HepG2 (cell line): ENCODE results near the gene TBC1D2B. TPM values are rescaled to one million over a fixed set of nuclear protein-coding genes. Genes with fewer than 3 reads are reported as not detected.
A peak's percentile ranks its signal among the peaks of the same experiment; 100 is the strongest.

Source experiments
- ADNP ChIP-seq: sonication (generic); formaldehyde crosslinking; IDR thresholded peaks from 2 replicates; pipeline ENCODE4 v1.4.0; 2020; ENCODE audit warnings: missing genetic modification reagents
- CBX5 ChIP-seq: sonication (generic); formaldehyde crosslinking; IDR thresholded peaks from 2 replicates; pipeline ENCODE4 v1.4.0; 2020; ENCODE audit warnings: missing genetic modification reagents, borderline replicate concordance
- FOXC1 ChIP-seq: sonication (generic); formaldehyde crosslinking; IDR thresholded peaks from 2 replicates; pipeline ENCODE4 v1.8.0; 2022; ENCODE audit warnings: mild to moderate bottlenecking, missing genetic modification reagents, borderline replicate concordance
- FOXO1 ChIP-seq: sonication (generic); formaldehyde crosslinking; IDR thresholded peaks from 2 replicates; pipeline ENCODE4 v1.4.0; 2020; ENCODE audit warnings: missing genetic modification reagents
- GATAD2A ChIP-seq: IDR thresholded peaks from 2 replicates; pipeline ENCODE4 v1.6.1; 2016
- HNF1B ChIP-seq: sonication (generic); formaldehyde crosslinking; IDR thresholded peaks from 2 replicates; pipeline ENCODE4 v1.5.1; 2020; ENCODE audit warnings: mild to moderate bottlenecking, moderate library complexity, missing genetic modification reagents
- ISX ChIP-seq: sonication (generic); formaldehyde crosslinking; conservative IDR thresholded peaks from 2 replicates; pipeline ENCODE4 v1.5.0; 2020; ENCODE audit warnings: missing genetic modification reagents
- JUN ChIP-seq: sonication (generic); formaldehyde crosslinking; IDR thresholded peaks from 2 replicates; pipeline ENCODE4 v1.4.0; 2020; ENCODE audit warnings: mild to moderate bottlenecking, missing genetic modification reagents
- KAT2B ChIP-seq: fragments of 150-350 bp; IDR thresholded peaks from 2 replicates; pipeline ENCODE4 v1.6.1; 2014; ENCODE audit warnings: low read depth, low read length, borderline replicate concordance
- KDM3A ChIP-seq: IDR thresholded peaks from 2 replicates; pipeline ENCODE4 v1.6.1; 2018; ENCODE audit warnings: low read depth, missing compliant biosample characterization
- MED1 ChIP-seq: sonication (generic); formaldehyde crosslinking; IDR thresholded peaks from 2 replicates; pipeline ENCODE4 v1.4.0; 2020; ENCODE audit warnings: missing genetic modification reagents
- PLRG1 ChIP-seq: fragments of 450-650 bp; conservative IDR thresholded peaks from 2 replicates; pipeline ENCODE4 v1.6.1; 2016
- RNF2 ChIP-seq: fragments of 450-650 bp; conservative IDR thresholded peaks from 2 replicates; pipeline ENCODE4 v1.6.1; 2016; ENCODE audit warnings: low read depth
- RXRB ChIP-seq: IDR thresholded peaks from 2 replicates; pipeline ENCODE4 v1.6.1; 2016; ENCODE audit warnings: borderline replicate concordance, missing genetic modification reagents, missing compliant biosample characterization
- SMC3 ChIP-seq: IDR thresholded peaks from 2 replicates; pipeline ENCODE4 v1.6.1; 2011; ENCODE audit warnings: low read length, improper control_type of control experiment
- SRSF1 ChIP-seq: fragments of 200-400 bp; formaldehyde crosslinking; optimal IDR thresholded peaks from 2 replicates; pipeline ENCODE3; 2017; ENCODE audit warnings: mild to moderate bottlenecking, low read depth, low read length, moderate library complexity
- TEAD2 ChIP-seq: sonication (generic); formaldehyde crosslinking; IDR thresholded peaks from 2 replicates; pipeline ENCODE4 v1.9.0; 2021; ENCODE audit warnings: missing genetic modification reagents
- THAP7 ChIP-seq: sonication (generic); formaldehyde crosslinking; IDR thresholded peaks from 2 replicates; pipeline ENCODE4 v1.8.1; 2023; ENCODE audit warnings: mild to moderate bottlenecking, missing genetic modification reagents
- U2AF1 ChIP-seq: fragments of 200-400 bp; formaldehyde crosslinking; optimal IDR thresholded peaks from 2 replicates; pipeline ENCODE3; 2017; ENCODE audit warnings: mild to moderate bottlenecking, low read depth, low read length
- ZBTB33 ChIP-seq: sonication (generic); formaldehyde crosslinking; IDR thresholded peaks from 2 replicates; pipeline ENCODE4 v1.4.0; 2020; ENCODE audit warnings: missing genetic modification reagents
- ZC3H13 ChIP-seq: sonication (generic); formaldehyde crosslinking; IDR thresholded peaks from 2 replicates; pipeline ENCODE4 v1.8.1; 2023; ENCODE audit warnings: mild to moderate bottlenecking, missing genetic modification reagents, moderate library complexity
- ZFY ChIP-seq: sonication (generic); formaldehyde crosslinking; IDR thresholded peaks from 2 replicates; pipeline ENCODE4 v1.4.0; 2020; ENCODE audit warnings: missing genetic modification reagents
- ZNF329 ChIP-seq: sonication (generic); formaldehyde crosslinking; IDR thresholded peaks from 2 replicates; pipeline ENCODE4 v1.9.0; 2021; ENCODE audit warnings: low read depth, mild to moderate bottlenecking, missing genetic modification reagents
- ZNF501 ChIP-seq: sonication (generic); formaldehyde crosslinking; IDR thresholded peaks from 2 replicates; pipeline ENCODE4 v1.5.1; 2020; ENCODE audit warnings: mild to moderate bottlenecking, moderate library complexity, missing genetic modification reagents
- ZNF704 ChIP-seq: sonication (generic); formaldehyde crosslinking; IDR thresholded peaks from 2 replicates; pipeline ENCODE4 v1.8.1; 2023; ENCODE audit warnings: mild to moderate bottlenecking, inconsistent platforms, moderate library complexity, missing genetic modification reagents, borderline replicate concordance
- ZNF83 ChIP-seq: sonication (generic); formaldehyde crosslinking; IDR thresholded peaks from 2 replicates; pipeline ENCODE4 v1.4.0; 2020; ENCODE audit warnings: missing genetic modification reagents, mild to moderate bottlenecking, borderline replicate concordance
- ZSCAN25 ChIP-seq: sonication (generic); formaldehyde crosslinking; IDR thresholded peaks from 2 replicates; pipeline ENCODE4 v1.8.0; 2022; ENCODE audit warnings: mild to moderate bottlenecking, missing genetic modification reagents
- polyA plus RNA-seq, 8 experiments: library from polyadenylated mRNA; depleted of rRNA in 3 of 8; stranded (reverse) in 7 of 8; unstranded in 1 of 8; fragments of >200 nt; fragmentation: Illumina TruSeq in 4 of 8; extraction: Trizol in 4 of 8; gene quantifications; 2 replicates each; pipeline versions ENCODE4 v1.2.1 to v1.2.3, GENCODE V29; 2011 to 2016; ENCODE audit warnings: low read depth in 4 of 8, missing spikeins in 1 of 8, mixed read lengths in 1 of 8; ENCODE audit not compliant: insufficient read depth in 1 of 8
- total RNA-seq, 5 experiments: library from RNA; depleted of rRNA; stranded (reverse); fragments of >200 nt; fragmentation: Illumina TruSeq; extraction: Trizol; gene quantifications; 2 replicates each; pipeline ENCODE4 v1.2.3, GENCODE V29; 2016; ENCODE audit warnings: low read depth in 1 of 5

The TBC1D2B gene
- total and polyA plus RNA-seq, 2 of the 13 experiments (the other 11 are each of a cell fraction or from before 2014, with no cell fraction given) = 10.1 to 14.4 TPM

- TF ChIP-seq HNF1B (peak; percentile 50; the same call in 1 of the 2 replicates), KAT2B (no peak), TEAD2 (CRISPR knock-in tag) (no peak), CBX5 (CRISPR knock-in tag) (0 out of 2 replicates have a peak, but pooled peaks have one; percentile 56), SRSF1 (no peak), ZSCAN25 (CRISPR knock-in tag) (peak; percentile 54; the same call in 1 of the 2 replicates), ZNF704 (CRISPR knock-in tag) (0 out of 2 replicates have a peak, but pooled peaks have one; percentile 41), ZBTB33 (CRISPR knock-in tag) (peak; percentile 85), SMC3 (peak; percentile 96), ZNF501 (CRISPR knock-in tag) (peak; percentile 29; the same call in 1 of the 2 replicates), JUN (no peak), RNF2 (no peak), ZFY (CRISPR knock-in tag) (peak; percentile 23; the same call in 1 of the 2 replicates), PLRG1 (no peak), RXRB (peak; percentile 12; the same call in 1 of the 2 replicates), FOXO1 (CRISPR knock-in tag) (no peak), FOXC1 (CRISPR knock-in tag) (no peak), ZNF83 (CRISPR knock-in tag) (no peak), MED1 (CRISPR knock-in tag) (0 out of 2 replicates have a peak, but pooled peaks have one; percentile 24), THAP7 (peak; percentile 29; the same call in 1 of the 2 replicates), KDM3A (CRISPR knock-in tag) (0 out of 2 replicates have a peak, but pooled peaks have one; percentile 21), U2AF1 (no peak), ZNF329 (CRISPR knock-in tag) (no peak), GATAD2A (CRISPR knock-in tag) (peak; percentile 46), ZC3H13 (CRISPR knock-in tag) (no peak), ADNP (CRISPR knock-in tag) (no peak), ISX (CRISPR knock-in tag) (no peak)
Observed at GRCh38 chr15:78108300-78109084, 31.0 kb upstream of the TBC1D2B start (continued).
